NB4 (cell line): Measurements from ENCODE around the gene COL9A3.

ENCODE experiments used
- MYC ChIP-seq: IDR thresholded peaks from 2 replicates; pipeline ENCODE4 v1.6.1; 2011; ENCODE audit warnings: low read depth, low read length
- POLR2A ChIP-seq: IDR thresholded peaks from 2 replicates; pipeline ENCODE4 v1.6.1; 2011; ENCODE audit warnings: mild to moderate bottlenecking; ENCODE audit not compliant: insufficient read length; ENCODE audit errors: extremely low read depth
- TF ChIP-seq, protein P1 (sequence below): IDR thresholded peaks from one replicate; pipeline ENCODE4 v1.5.1; 2012; ENCODE audit warnings: low read depth, low read length
- TF ChIP-seq, protein P2 (sequence below): IDR thresholded peaks from 2 replicates; pipeline ENCODE4 v1.6.1; 2011; ENCODE audit warnings: low read depth, low read length

DNA sequence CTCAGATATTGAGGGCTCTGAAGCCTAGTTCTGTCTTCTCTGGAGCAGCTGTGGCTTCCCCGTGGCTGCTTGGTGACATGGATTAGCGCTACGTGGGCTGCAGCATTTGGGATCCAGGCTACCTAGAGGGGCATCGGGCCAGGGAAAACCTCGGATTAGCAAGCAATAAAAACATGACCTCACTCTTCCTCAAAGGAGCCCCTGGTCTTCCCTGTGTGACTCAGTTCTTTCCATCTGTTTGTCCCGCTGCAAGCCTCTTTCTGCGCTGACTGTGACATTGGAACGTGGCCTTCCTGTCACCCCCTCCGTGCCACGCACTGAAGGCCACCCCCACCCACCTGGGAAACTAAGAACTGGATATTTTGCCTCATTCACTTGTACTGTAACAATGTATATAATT lies 17.0 kb upstream of the COL9A3 start:
- TF ChIP-seq, protein P1, sequence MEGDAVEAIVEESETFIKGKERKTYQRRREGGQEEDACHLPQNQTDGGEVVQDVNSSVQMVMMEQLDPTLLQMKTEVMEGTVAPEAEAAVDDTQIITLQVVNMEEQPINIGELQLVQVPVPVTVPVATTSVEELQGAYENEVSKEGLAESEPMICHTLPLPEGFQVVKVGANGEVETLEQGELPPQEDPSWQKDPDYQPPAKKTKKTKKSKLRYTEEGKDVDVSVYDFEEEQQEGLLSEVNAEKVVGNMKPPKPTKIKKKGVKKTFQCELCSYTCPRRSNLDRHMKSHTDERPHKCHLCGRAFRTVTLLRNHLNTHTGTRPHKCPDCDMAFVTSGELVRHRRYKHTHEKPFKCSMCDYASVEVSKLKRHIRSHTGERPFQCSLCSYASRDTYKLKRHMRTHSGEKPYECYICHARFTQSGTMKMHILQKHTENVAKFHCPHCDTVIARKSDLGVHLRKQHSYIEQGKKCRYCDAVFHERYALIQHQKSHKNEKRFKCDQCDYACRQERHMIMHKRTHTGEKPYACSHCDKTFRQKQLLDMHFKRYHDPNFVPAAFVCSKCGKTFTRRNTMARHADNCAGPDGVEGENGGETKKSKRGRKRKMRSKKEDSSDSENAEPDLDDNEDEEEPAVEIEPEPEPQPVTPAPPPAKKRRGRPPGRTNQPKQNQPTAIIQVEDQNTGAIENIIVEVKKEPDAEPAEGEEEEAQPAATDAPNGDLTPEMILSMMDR = no peak
- TF ChIP-seq POLR2A (no peak), MYC (no peak)
- TF ChIP-seq, protein P2, sequence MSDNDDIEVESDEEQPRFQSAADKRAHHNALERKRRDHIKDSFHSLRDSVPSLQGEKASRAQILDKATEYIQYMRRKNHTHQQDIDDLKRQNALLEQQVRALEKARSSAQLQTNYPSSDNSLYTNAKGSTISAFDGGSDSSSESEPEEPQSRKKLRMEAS = no peak
